ENCODE data around the gene TRIM42. TPM values are rescaled to one million over a fixed set of nuclear protein-coding genes. Genes with fewer than 3 reads are reported as not detected.

TRIM42 gene
- total RNA-seq, 1 donor from 2014 or later: not detected

DNA sequence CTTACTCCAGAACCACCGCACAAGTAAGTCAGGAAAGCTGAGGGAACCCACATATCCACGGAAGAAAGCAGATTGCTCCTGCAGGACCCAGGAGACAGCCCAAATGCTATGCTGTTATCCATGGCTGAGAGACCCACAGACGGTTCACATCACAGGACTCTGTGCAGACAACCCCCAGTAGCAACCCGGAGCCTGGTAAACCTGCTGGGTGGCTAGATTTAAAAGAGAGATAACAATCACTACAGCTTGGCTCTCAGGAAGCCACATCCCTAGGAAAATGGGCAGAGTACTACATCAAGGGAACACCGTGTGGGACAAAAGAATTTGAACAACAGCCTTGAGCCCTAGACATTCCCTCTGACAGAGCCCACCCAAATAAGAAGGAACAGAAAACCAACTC lies 13.8 kb upstream of the TRIM42 start:
- peaks cover 7% of the 10 kb centered on the region for H3K9me3 Mint-ChIP-seq (ENCODE audit: unreplicated experiment)
- H3K4me1 Mint-ChIP-seq (ENCODE audit: low read depth, unreplicated experiment): no peaks in the 10 kb centered on the region
- Histone ChIP-seq H4K20me1 (ENCODE audit: insufficient read depth, low read length) (no peaks in the 10 kb centered on the region), H3K4me2 (ENCODE audit: low read length) (no peak overlapping the region), H3K4me1 (ENCODE audit: insufficient read depth, low read length) (no peaks in the 10 kb centered on the region), H3K4me3 (ENCODE audit: insufficient read depth, low read depth, low read length) (no peak overlapping the region), H3K9ac (ENCODE audit: low read length) (no peak overlapping the region), H3K79me2 (ENCODE audit: insufficient read depth, low read length) (no peaks in the 10 kb centered on the region), H2AFZ (ENCODE audit: low read depth, low read length) (no peak overlapping the region), H3K27ac (ENCODE audit: low read depth, low read length) (no peak overlapping the region), H3K36me3 (ENCODE audit: insufficient read depth, low read length) (no peaks in the 10 kb centered on the region), H3K9me3 (ENCODE audit: insufficient read depth, low read depth, low read length) (no peaks in the 10 kb centered on the region), H3K27me3 (ENCODE audit: insufficient read depth, low read length) (no peaks in the 10 kb centered on the region)
- no peak overlapping the region for H3K27ac Mint-ChIP-seq (ENCODE audit: unreplicated experiment)
- no peak for DNase-seq (ENCODE audit: low read depth)
- no peaks in the 10 kb centered on the region for H3K27me3 Mint-ChIP-seq (ENCODE audit: low read depth, unreplicated experiment)
- H3K36me3 Mint-ChIP-seq (ENCODE audit: low read depth, unreplicated experiment): no peaks in the 10 kb centered on the region
- TF ChIP-seq EZH2 (IDR thresholded peaks at IDR 0.05; ENCODE audit: insufficient read depth, low read length) (no peak), CTCF (IDR thresholded peaks at IDR 0.05; ENCODE audit: insufficient read depth, low read depth, low read length) (no peak)
- H3K4me3 Mint-ChIP-seq (ENCODE audit: unreplicated experiment): no peak overlapping the region
- no peak for FAIRE-seq

DNA sequence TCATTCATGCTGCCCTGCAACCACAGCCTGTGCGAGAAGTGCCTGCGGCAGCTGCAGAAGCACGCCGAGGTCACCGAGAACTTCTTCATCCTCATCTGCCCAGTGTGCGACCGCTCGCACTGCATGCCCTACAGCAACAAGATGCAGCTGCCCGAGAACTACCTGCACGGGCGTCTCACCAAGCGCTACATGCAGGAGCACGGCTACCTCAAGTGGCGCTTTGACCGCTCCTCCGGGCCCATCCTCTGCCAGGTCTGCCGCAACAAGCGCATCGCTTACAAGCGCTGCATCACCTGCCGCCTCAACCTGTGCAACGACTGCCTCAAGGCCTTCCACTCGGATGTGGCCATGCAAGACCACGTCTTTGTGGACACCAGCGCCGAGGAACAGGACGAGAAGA lies 4.7 kb downstream of the TRIM42 start:
- Mint-ChIP-seq H3K9me3 (ENCODE audit: unreplicated experiment) (no peaks in the 10 kb centered on the region), H3K27me3 (ENCODE audit: low read depth, unreplicated experiment) (peaks cover 12% of the 10 kb centered on the region), H3K4me1 (ENCODE audit: low read depth, unreplicated experiment) (no peaks in the 10 kb centered on the region), H3K27ac (ENCODE audit: unreplicated experiment) (no peak overlapping the region), H3K4me3 (ENCODE audit: unreplicated experiment) (no peak overlapping the region), H3K36me3 (ENCODE audit: low read depth, unreplicated experiment) (no peaks in the 10 kb centered on the region)
- Histone ChIP-seq H4K20me1 (ENCODE audit: insufficient read depth, low read length) (no peaks in the 10 kb centered on the region), H3K79me2 (ENCODE audit: insufficient read depth, low read length) (no peaks in the 10 kb centered on the region), H3K9ac (ENCODE audit: low read length) (no peak overlapping the region), H3K4me2 (ENCODE audit: low read length) (no peak overlapping the region), H3K36me3 (ENCODE audit: insufficient read depth, low read length) (no peaks in the 10 kb centered on the region), H2AFZ (ENCODE audit: low read depth, low read length) (no peak overlapping the region), H3K9me3 (ENCODE audit: insufficient read depth, low read depth, low read length) (no peaks in the 10 kb centered on the region), H3K27me3 (ENCODE audit: insufficient read depth, low read length) (no peaks in the 10 kb centered on the region), H3K27ac (ENCODE audit: low read depth, low read length) (no peak overlapping the region), H3K4me3 (ENCODE audit: insufficient read depth, low read depth, low read length) (no peak overlapping the region), H3K4me1 (ENCODE audit: insufficient read depth, low read length) (no peaks in the 10 kb centered on the region)
- no peak for TF ChIP-seq EZH2 (IDR thresholded peaks at IDR 0.05; ENCODE audit: insufficient read depth, low read length)
- TF ChIP-seq CTCF (IDR thresholded peaks at IDR 0.05; ENCODE audit: insufficient read depth, low read depth, low read length): no peak
- FAIRE-seq (no peak), DNase-seq (ENCODE audit: low read depth) (no peak)

DNA sequence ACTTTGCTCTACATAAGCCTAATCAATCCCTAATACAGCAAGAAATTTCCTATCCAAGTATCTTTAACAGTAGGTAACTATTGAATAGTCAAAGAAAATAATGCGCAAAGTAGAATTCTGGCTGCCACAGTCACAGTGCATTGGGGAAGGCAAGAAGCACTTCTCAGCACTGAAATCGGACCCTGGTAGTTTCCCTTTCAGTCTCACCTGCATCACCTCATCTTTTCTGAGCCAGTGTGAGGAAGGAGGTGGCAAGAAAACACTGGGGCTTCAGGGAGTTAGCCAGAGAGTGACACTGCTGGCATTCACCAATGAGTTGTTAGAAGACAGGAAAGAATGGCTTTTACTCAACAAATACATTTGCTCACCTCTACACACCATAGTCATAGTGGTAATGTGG lies 8.3 kb downstream of the TRIM42 start:
- Histone ChIP-seq H3K4me3 (ENCODE audit: insufficient read depth, low read depth, low read length) (no peak overlapping the region), H3K9ac (ENCODE audit: low read length) (no peak overlapping the region), H3K9me3 (ENCODE audit: insufficient read depth, low read depth, low read length) (no peaks in the 10 kb centered on the region), H3K79me2 (ENCODE audit: insufficient read depth, low read length) (no peaks in the 10 kb centered on the region), H4K20me1 (ENCODE audit: insufficient read depth, low read length) (no peaks in the 10 kb centered on the region), H2AFZ (ENCODE audit: low read depth, low read length) (no peak overlapping the region), H3K4me2 (ENCODE audit: low read length) (no peak overlapping the region), H3K27me3 (ENCODE audit: insufficient read depth, low read length) (no peaks in the 10 kb centered on the region), H3K27ac (ENCODE audit: low read depth, low read length) (no peak overlapping the region), H3K4me1 (ENCODE audit: insufficient read depth, low read length) (no peaks in the 10 kb centered on the region), H3K36me3 (ENCODE audit: insufficient read depth, low read length) (no peaks in the 10 kb centered on the region)
- Mint-ChIP-seq H3K4me1 (ENCODE audit: low read depth, unreplicated experiment) (no peaks in the 10 kb centered on the region), H3K27me3 (ENCODE audit: low read depth, unreplicated experiment) (peaks cover 3% of the 10 kb centered on the region), H3K4me3 (ENCODE audit: unreplicated experiment) (no peak overlapping the region), H3K27ac (ENCODE audit: unreplicated experiment) (no peak overlapping the region), H3K36me3 (ENCODE audit: low read depth, unreplicated experiment) (no peaks in the 10 kb centered on the region), H3K9me3 (ENCODE audit: unreplicated experiment) (no peaks in the 10 kb centered on the region)
- FAIRE-seq (no peak), DNase-seq (ENCODE audit: low read depth) (no peak)
- TF ChIP-seq CTCF (IDR thresholded peaks at IDR 0.05; ENCODE audit: insufficient read depth, low read depth, low read length) (no peak), EZH2 (IDR thresholded peaks at IDR 0.05; ENCODE audit: insufficient read depth, low read length) (no peak)
